HG02571 (cell line): Measurements from ENCODE around the gene CDC42BPG.

ENCODE experiments used
- ATAC-seq: cut with Tn5 transposase; IDR thresholded peaks from one replicate; pipeline ENCODE4 v1.9.1; 2021; ENCODE audit warnings: mild to moderate bottlenecking, moderate library complexity; ENCODE audit not compliant: unreplicated experiment

The CDC42BPG gene

DNA sequence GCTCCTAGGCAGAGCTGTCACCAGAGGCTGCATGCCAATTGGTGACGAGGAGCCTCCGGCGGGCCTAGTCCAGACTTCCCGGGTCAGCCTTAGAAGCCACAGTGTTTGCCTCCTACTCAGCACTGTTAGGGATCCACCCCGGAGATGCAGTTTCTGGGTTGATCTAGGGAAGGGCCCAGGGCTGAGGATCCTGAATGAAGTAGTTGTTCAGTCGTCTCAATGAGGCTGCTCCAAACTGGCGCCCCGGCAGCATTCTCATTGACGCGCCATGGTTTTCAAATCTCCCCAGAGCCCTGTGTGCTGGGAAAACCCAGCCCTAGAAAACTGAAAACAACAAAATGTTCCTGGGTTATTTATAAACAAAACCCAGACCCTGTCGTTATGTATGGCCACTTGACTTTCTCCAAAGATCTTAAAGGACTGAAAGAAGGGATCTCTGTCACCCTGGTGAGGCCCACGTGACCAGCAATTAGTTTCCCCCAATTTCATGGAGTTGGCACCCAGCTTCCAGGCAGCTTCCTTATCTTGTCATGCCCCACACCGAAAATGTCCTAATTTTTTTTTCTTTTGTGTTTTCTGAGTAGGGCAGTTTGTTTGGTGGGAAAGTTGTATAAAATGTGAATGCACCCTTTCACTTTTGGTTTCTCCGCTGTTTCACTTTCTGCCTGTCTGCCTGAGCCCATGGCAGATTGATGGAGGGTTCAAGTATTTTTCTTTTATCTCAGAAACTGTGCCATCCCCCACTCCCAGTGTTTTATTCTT, 36.0 kb upstream of the CDC42BPG start:
- ATAC-seq = no peak

DNA sequence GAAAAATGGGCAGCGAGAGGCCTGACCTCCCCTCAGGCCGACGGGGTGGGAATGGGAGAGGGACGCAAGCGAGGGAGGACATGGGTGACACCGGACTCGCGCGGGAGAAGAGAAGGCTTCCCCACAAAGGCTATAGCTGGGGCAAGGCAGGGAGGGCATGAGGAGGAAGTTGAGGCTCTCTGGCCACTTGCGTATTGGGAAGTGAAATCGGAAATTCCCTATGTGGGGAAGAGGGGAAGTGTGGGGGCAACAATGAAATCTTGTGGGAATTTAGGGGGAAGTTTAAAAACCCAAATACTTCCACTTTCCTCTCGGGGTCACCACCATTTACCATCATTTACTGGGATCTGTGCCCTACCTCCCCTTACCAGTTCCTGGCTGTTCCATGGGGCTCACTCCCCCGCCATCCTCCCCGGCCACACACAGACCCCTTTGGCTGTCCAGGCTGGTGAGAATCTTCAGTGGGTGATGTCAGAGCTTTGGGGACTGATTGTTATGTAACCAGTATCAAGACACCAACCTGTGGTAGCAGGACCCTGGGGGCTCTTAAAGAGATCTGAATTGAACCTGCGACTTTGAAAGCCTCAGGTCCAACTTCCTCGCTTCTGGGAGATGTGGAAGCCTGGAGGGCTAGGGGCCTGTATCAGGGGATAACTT, 34.9 kb upstream of the CDC42BPG start:
- no peak for ATAC-seq

DNA sequence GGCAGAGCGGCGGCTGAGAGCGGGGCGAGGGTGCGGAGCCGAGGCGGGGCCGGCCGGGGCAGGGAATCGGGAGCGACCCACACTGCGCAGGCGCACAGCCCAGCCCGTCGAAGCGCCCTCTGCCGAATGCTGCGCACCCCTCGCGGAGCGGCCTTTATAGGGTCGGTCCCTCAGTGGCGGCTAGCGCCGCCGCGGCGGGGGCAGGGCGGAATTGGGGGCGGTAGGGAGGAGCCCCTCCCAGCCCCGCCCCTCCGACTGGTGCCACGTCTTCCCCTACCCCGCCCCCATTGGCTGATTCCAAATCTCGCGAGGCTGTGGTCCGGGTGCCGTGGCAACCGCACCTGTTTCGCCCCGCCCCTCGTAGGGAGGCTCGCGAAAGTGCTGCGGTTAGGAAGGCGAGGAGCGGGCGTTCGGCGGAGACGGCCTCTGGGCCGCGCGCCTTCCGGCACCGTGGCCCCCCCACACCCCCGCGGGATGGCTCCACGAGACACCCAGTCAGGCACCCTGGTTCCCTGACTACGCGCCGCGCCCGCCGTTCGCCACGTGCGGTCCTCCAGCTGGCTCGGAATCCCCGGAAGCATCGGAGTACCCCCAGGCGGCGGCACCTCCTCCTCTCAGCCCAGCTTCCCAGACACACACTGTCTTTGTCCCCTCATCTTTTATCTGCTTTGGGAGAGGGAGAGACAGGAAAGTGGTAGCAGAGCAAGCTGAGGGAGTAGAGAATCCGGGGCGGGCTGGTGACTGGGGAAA, 34.2 kb upstream of the CDC42BPG start, which contains the start of gene EHD1:
TSS of gene EHD1 (minus strand) at position 128 of the 750 bp plus-strand sequence. CDS start 157 bp downstream, outside the sequence.
- ATAC-seq = peak; percentile 75

- no peak for ATAC-seq
These were observed 33.7 kb upstream of the CDC42BPG start for GRCh38 chr11:64878223-64878493.

DNA sequence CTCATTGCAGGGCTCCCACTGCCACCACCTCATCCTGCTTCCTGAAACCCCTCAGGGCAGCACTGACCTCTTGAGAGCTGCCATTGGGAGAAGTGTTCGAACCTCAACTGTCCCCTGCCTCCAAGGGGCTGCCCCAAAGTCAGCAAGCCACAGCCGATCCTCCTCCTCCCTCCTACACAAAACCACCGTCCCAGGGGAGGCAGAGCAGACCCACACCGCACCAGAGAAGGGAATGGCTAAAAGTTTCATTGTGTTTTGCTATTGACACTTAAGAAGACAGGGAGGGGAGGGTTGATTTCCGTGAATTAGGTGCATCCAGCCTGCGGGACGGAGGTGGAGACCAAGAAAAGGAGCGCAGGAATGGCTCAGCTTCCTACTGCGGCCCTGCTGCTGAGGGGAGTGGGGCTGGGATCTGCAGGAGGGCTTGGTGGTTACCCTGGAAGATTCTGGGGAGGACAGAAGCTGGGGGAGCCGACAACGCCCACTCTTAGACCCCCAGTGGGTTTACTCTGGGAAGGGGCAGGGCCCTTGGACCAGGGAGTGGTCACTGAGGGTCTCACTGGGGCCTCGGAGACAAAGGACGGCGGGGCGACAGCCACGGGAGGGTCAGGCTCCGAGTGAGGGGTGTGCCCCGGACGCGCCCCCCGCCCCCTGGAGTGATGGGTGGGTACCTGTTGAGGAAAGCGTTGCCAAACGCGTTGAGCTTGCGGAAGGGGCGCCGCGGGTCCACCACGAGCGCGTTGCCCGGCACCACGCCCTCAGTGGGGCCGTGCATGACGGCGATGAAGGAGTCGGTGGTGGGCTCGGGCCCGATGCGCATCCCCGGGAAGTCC, 33.2 kb upstream of the CDC42BPG start:
- ATAC-seq = no peak

DNA sequence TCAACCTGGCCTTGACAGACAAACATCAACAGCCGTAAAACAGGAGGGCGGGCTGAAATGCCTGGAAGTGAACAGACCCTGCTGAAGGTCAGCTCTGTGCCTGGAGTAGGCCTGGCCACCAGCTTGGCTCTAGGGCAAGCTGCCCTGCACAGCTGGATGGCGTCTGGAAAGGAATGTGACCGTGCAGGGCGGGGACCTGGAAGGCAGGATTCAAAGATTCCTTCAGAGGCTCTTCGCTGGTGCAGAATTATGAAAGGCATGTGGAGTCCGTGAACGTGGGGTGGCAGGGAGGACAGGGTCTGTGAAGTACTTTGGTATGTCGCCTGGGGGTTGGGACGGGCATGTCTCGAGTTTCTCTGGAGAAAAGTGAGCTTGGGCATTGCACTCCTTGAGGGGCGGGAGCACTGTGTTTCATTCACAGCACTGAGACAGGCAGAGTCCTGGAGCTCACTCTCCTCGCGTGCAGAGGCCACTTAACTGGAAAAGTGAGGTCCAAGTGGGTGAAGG, 32.4 kb upstream of the CDC42BPG start:
- ATAC-seq = no peak

GRCh38 chr11:64876229-64876750, 31.8 kb upstream of the CDC42BPG start:
- ATAC-seq = no peak

GRCh38 chr11:64875369-64876228, 31.1 kb upstream of the CDC42BPG start:
- no peak for ATAC-seq

GRCh38 chr11:64874308-64875240, 30.1 kb upstream of the CDC42BPG start:
- ATAC-seq = no peak

DNA sequence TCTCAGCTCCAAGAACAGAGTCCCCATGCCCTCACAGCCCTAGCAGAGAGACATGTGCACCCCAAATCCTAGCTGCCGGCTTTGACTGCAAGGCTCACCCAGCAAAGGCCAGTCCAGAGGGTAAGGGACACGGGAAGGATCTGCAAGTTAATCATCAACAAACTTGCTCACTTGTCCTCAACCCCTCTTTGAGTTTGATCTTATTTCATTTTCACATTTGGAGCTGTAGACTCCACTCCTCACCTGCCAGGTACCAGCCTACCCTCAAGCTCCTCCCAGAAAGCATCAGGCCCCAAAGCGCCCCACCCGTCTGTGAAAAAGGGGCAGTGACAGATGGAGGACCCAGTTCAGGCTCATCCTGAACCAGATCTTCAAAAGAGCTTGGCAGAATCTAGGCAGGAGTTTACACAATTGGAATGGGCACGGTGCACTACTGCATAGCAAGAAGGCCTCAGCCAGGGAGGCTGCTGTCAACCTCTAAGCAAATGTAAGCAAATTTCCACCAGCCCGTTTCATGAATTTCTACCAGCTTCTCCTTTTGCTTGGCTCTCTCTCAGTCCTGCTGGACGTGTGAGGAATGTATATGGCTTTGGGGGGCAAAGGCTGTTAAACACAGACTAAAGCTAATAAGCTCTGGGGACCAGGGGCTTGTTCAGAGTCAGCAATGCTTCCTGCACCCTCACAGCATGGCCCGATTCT, 28.5 kb upstream of the CDC42BPG start:
- ATAC-seq = no peak

- ATAC-seq = no peak
These were observed 27.0 kb upstream of the CDC42BPG start for GRCh38 chr11:64871492-64871891.

- no peak for ATAC-seq
These were observed 26.5 kb upstream of the CDC42BPG start for GRCh38 chr11:64870893-64871466.

GRCh38 chr11:64870176-64870892, 25.9 kb upstream of the CDC42BPG start:
- ATAC-seq = no peak

GRCh38 chr11:64869571-64870175, 25.2 kb upstream of the CDC42BPG start:
- ATAC-seq = no peak

DNA sequence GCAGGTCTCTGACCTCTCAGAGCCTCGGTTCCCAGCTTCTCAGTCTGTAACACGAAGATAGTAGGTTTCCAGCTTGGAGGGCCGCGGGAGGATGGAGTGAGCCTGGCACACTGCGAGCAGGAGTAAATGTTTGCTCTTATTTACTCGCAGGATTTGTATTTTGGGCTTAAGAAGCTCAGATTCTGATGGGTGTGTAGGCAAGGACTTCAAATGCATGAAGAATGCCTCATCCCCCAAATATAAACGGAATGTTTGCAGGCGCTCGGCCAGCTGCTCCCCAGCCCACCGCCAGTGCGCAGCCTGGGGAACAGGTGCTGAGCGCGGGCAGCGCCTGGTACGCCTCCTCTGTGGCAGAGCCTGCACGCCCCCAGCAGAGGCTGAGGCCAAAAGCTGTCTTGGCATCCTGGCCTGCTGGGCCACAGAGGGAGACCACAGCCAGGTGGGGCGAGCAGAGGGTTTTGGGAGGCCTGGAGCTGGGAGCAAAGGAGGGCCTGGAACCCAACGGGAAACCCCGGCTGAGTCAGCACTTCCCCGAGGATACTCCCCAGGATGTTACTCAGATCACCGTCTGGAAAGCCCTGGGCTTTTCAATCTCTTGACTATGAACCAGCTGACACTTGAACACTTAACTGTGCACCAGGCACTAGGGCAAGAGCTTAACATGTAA, 24.6 kb upstream of the CDC42BPG start:
- ATAC-seq = no peak
